GM12878 (cell line): Measurements from ENCODE around the gene CD55. TPM values are rescaled to one million over a fixed set of nuclear protein-coding genes. Genes with fewer than 3 reads are reported as not detected.

Experiments
- CHD4 ChIP-seq: fragments of 200-600 bp; sonication (generic); IDR thresholded peaks from 2 replicates; pipeline ENCODE4 v1.6.1; 2016; ENCODE audit warnings: mild to moderate bottlenecking
- PML ChIP-seq: IDR thresholded peaks from 2 replicates; pipeline ENCODE4 v1.6.1; 2012; ENCODE audit warnings: low read length, inconsistent platforms
- POLR2AphosphoS2 ChIP-seq: IDR thresholded peaks from 2 replicates; pipeline ENCODE4 v1.6.1; 2011; ENCODE audit warnings: low read depth, mild to moderate bottlenecking, low read length, improper control_type of control experiment, moderate library complexity
- SUPT20H ChIP-seq: IDR thresholded peaks from 2 replicates; pipeline ENCODE4 v1.6.1; 2011; ENCODE audit warnings: low read depth, mild to moderate bottlenecking, low read length, moderate library complexity, borderline replicate concordance; ENCODE audit not compliant: control insufficient read depth
- TARDBP ChIP-seq: IDR thresholded peaks from 2 replicates; pipeline ENCODE4 v1.6.1; 2016; ENCODE audit warnings: borderline replicate concordance
- USF1 ChIP-seq: IDR thresholded peaks from 2 replicates; pipeline ENCODE4 v1.6.1; 2011; ENCODE audit warnings: borderline replicate concordance, low read depth, mild to moderate bottlenecking, moderate library complexity, mixed read lengths, low read length; ENCODE audit not compliant: insufficient read depth; ENCODE audit errors: extremely low read length
- ZNF687 ChIP-seq: fragments of 450-650 bp; IDR thresholded peaks from 2 replicates; pipeline ENCODE4 v1.6.1; 2017; ENCODE audit warnings: mild to moderate bottlenecking, moderate library complexity
- polyA plus RNA-seq, 11 experiments: library from polyadenylated mRNA; depleted of rRNA in 4 of 11; unstranded in 6 of 11; stranded (reverse) in 5 of 11; fragments of >200 nt; fragmentation: Nextera tagmentation in 4 of 11; fragmentation: Illumina TruSeq in 1 of 11; extraction: Ambion mirVana in 4 of 11; extraction: Trizol in 1 of 11; gene quantifications; 1 replicate in 1 of 11; 2 replicates in 10 of 11; pipeline versions ENCODE4 v1.2.1 to v1.2.3, GENCODE V29; 2011 to 2016; ENCODE audit warnings: inconsistent platforms in 2 of 11, missing spikeins in 2 of 11, low read depth in 1 of 11
- total RNA-seq, 4 experiments: library from RNA; depleted of rRNA in 3 of 4; stranded (reverse); fragments of >200 nt in 3 of 4; fragmentation: Illumina TruSeq in 1 of 4; extraction: Trizol in 1 of 4; gene quantifications; 2 replicates each; pipeline versions ENCODE4 v1.2.1 to v1.2.3, GENCODE V29; 2013 to 2021

CD55 gene
- total and polyA plus RNA-seq, 10 of the 15 experiments (the other 5 are each of a cell fraction or from before 2014, with no cell fraction given), result 5.2 to 46.5 (median 15.1) TPM

GRCh38 chr1:207404849-207405525 lies 83.5 kb downstream of the CD55 start (continued):
- no peak for TF ChIP-seq POLR2AphosphoS2
- no peak for TF ChIP-seq SUPT20H
- TF ChIP-seq CHD4, result no peak
- TF ChIP-seq PML, result no peak
- no peak for TF ChIP-seq USF1
- no peak for TF ChIP-seq TARDBP
- TF ChIP-seq ZNF687, result no peak
